Stimulated activated CD8-positive, alpha-beta memory T cell treated with anti-CD3 and anti-CD28 coated beads, Interleukin-7, amount 100 ng/mL, for 4 hours (primary cell): Measurements from ENCODE around the gene GOLGA3.
"Not testable (repeated sequence)": the region's sequence is repeated elsewhere in the genome, so short reads cannot be mapped to it uniquely, and the experiment has no call there.

Source experiments
- DNase-seq, 2 donors: peaks; one replicate each; pipeline ENCODE4 v3.0.0-alpha.2; 2020; ENCODE audit warnings: low read depth in 2 of 2

The GOLGA3 gene

GRCh38 chr12:132818562-132818961 is 10.1 kb downstream of the GOLGA3 start:
- peak in 1 of 2 donors; percentile 26 for DNase-seq

GRCh38 chr12:132814232-132814631 is 14.4 kb downstream of the GOLGA3 start:
- no peak for DNase-seq

- DNase-seq: no peak
Observed at GRCh38 chr12:132813443-132813842, 15.2 kb downstream of the GOLGA3 start.

- DNase-seq: peak in 1 of 2 donors; percentile 26
Observed at GRCh38 chr12:132812631-132813305, 15.9 kb downstream of the GOLGA3 start.

GRCh38 chr12:132809391-132809790 is 19.3 kb downstream of the GOLGA3 start:
- DNase-seq: not testable (repeated sequence)

- DNase-seq: no peak
Observed at GRCh38 chr12:132807295-132808092, 21.2 kb downstream of the GOLGA3 start.

- peak in 1 of 2 donors; percentile 12 for DNase-seq
Observed at GRCh38 chr12:132806857-132807256, 21.8 kb downstream of the GOLGA3 start.

- DNase-seq: no peak
Observed at GRCh38 chr12:132804426-132804861, 24.2 kb downstream of the GOLGA3 start.

GRCh38 chr12:132803888-132804287 is 24.8 kb downstream of the GOLGA3 start:
- no peak for DNase-seq

- no peak for DNase-seq
Observed at GRCh38 chr12:132803125-132803524, 25.5 kb downstream of the GOLGA3 start.

GRCh38 chr12:132801741-132802140 is 26.9 kb downstream of the GOLGA3 start:
- no peak for DNase-seq

GRCh38 chr12:132798836-132799235 is 29.8 kb downstream of the GOLGA3 start:
- no peak for DNase-seq

GRCh38 chr12:132797820-132798570 is 30.7 kb downstream of the GOLGA3 start:
- no peak for DNase-seq

GRCh38 chr12:132795847-132796246 is 32.8 kb downstream of the GOLGA3 start:
- DNase-seq: no peak

GRCh38 chr12:132791940-132792339 is 36.7 kb downstream of the GOLGA3 start:
- not testable (repeated sequence) for DNase-seq

- no peak for DNase-seq
Observed at GRCh38 chr12:132789099-132789471, 39.6 kb downstream of the GOLGA3 start.

- no peak for DNase-seq
Observed at GRCh38 chr12:132788375-132789098, 40.1 kb downstream of the GOLGA3 start.

- DNase-seq: no peak
Observed at GRCh38 chr12:132787877-132788276, 40.8 kb downstream of the GOLGA3 start.

GRCh38 chr12:132786192-132786591 is 42.5 kb downstream of the GOLGA3 start:
- DNase-seq: no peak

- DNase-seq: no peak
Observed at GRCh38 chr12:132784580-132784979, 44.1 kb downstream of the GOLGA3 start.

GRCh38 chr12:132783917-132784531 is 44.6 kb downstream of the GOLGA3 start:
- DNase-seq: no peak
